ENCODE data around the gene SLC24A1.
A peak's percentile ranks its signal among the peaks of the same experiment; 100 is the strongest.

SLC24A1 gene

DNA sequence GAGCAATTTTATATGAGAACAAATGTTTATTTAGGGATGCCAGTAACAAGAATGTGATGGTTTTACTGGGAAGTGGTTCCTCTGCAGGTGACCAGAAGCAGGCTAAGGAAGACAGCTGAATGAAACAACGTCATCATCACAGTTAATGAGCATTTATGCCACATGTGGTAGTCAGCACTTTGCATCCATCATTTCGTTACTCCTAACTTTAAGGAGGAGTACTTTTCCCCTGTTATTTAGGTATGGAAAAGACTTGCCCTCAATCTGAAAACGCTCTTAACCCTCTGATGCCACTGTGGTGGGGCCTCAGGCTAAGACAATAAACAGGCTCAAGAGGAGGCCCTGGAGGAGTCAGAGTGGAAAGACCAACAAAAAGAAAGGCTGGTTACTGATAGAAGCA lies 42.0 kb upstream of the SLC24A1 start (continued):
- TF ChIP-seq ZIC2 (tag by site-specific recombination; IDR thresholded peaks at IDR 0.05) (peak; percentile 71), ZNF366 (tag by site-specific recombination; conservative IDR thresholded peaks at IDR 0.05) (0 out of 2 replicates have a peak, but pooled peaks have one; percentile 5), ZNF560 (tag by site-specific recombination; IDR thresholded peaks at IDR 0.05; ENCODE audit: borderline replicate concordance) (no peak), ZBTB7A (tag by site-specific recombination; IDR thresholded peaks at IDR 0.05; ENCODE audit: low read depth) (no peak), ZNF704 (tag by site-specific recombination; IDR thresholded peaks at IDR 0.05) (no peak), ZBTB21 (tag by site-specific recombination; IDR thresholded peaks at IDR 0.05) (peak; percentile 41; the same call in 1 of the 2 replicates), ZNF292 (tag by site-specific recombination; IDR thresholded peaks at IDR 0.05; ENCODE audit: borderline replicate concordance, low read depth) (no peak), ZNF132 (tag by site-specific recombination; IDR thresholded peaks at IDR 0.05; ENCODE audit: borderline replicate concordance) (no peak), ZNF114 (tag by site-specific recombination; IDR thresholded peaks at IDR 0.05) (no peak), ZBTB48 (tag by site-specific recombination; IDR thresholded peaks at IDR 0.05) (no peak), ZNF223 (tag by site-specific recombination; IDR thresholded peaks at IDR 0.05) (no peak), ZNF138 (tag by site-specific recombination; IDR thresholded peaks at IDR 0.05; ENCODE audit: borderline replicate concordance) (no peak), ZNF146 (tag by site-specific recombination; IDR thresholded peaks at IDR 0.05) (no peak), ZNF239 (tag by site-specific recombination; IDR thresholded peaks at IDR 0.05) (no peak), SP3 (tag by site-specific recombination; IDR thresholded peaks at IDR 0.05) (no peak), ZNF776 (tag by site-specific recombination; IDR thresholded peaks at IDR 0.05; ENCODE audit: borderline replicate concordance) (no peak), ZBTB17 (tag by site-specific recombination; IDR thresholded peaks at IDR 0.05) (peak; percentile 54), ZNF302 (tag by site-specific recombination; IDR thresholded peaks at IDR 0.05; ENCODE audit: low read depth) (no peak), ZNF596 (tag by site-specific recombination; IDR thresholded peaks at IDR 0.05) (no peak), ZNF580 (tag by site-specific recombination; IDR thresholded peaks at IDR 0.05) (no peak)
- TF ChIP-seq, protein P1, sequence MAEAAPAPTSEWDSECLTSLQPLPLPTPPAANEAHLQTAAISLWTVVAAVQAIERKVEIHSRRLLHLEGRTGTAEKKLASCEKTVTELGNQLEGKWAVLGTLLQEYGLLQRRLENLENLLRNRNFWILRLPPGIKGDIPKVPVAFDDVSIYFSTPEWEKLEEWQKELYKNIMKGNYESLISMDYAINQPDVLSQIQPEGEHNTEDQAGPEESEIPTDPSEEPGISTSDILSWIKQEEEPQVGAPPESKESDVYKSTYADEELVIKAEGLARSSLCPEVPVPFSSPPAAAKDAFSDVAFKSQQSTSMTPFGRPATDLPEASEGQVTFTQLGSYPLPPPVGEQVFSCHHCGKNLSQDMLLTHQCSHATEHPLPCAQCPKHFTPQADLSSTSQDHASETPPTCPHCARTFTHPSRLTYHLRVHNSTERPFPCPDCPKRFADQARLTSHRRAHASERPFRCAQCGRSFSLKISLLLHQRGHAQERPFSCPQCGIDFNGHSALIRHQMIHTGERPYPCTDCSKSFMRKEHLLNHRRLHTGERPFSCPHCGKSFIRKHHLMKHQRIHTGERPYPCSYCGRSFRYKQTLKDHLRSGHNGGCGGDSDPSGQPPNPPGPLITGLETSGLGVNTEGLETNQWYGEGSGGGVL (tag by site-specific recombination; IDR thresholded peaks at IDR 0.05): no peak
- TF ChIP-seq, protein P2, sequence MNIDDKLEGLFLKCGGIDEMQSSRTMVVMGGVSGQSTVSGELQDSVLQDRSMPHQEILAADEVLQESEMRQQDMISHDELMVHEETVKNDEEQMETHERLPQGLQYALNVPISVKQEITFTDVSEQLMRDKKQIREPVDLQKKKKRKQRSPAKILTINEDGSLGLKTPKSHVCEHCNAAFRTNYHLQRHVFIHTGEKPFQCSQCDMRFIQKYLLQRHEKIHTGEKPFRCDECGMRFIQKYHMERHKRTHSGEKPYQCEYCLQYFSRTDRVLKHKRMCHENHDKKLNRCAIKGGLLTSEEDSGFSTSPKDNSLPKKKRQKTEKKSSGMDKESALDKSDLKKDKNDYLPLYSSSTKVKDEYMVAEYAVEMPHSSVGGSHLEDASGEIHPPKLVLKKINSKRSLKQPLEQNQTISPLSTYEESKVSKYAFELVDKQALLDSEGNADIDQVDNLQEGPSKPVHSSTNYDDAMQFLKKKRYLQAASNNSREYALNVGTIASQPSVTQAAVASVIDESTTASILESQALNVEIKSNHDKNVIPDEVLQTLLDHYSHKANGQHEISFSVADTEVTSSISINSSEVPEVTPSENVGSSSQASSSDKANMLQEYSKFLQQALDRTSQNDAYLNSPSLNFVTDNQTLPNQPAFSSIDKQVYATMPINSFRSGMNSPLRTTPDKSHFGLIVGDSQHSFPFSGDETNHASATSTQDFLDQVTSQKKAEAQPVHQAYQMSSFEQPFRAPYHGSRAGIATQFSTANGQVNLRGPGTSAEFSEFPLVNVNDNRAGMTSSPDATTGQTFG (tag by site-specific recombination; IDR thresholded peaks at IDR 0.05; ENCODE audit: borderline replicate concordance): no peak
- TF ChIP-seq, protein P3, sequence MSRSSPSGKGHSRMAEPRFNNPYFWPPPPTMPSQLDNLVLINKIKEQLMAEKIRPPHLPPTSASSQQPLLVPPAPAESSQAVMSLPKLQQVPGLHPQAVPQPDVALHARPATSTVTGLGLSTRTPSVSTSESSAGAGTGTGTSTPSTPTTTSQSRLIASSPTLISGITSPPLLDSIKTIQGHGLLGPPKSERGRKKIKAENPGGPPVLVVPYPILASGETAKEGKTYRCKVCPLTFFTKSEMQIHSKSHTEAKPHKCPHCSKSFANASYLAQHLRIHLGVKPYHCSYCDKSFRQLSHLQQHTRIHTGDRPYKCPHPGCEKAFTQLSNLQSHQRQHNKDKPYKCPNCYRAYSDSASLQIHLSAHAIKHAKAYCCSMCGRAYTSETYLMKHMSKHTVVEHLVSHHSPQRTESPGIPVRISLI (tag by site-specific recombination; IDR thresholded peaks at IDR 0.05): no peak
- TF ChIP-seq, protein P4, sequence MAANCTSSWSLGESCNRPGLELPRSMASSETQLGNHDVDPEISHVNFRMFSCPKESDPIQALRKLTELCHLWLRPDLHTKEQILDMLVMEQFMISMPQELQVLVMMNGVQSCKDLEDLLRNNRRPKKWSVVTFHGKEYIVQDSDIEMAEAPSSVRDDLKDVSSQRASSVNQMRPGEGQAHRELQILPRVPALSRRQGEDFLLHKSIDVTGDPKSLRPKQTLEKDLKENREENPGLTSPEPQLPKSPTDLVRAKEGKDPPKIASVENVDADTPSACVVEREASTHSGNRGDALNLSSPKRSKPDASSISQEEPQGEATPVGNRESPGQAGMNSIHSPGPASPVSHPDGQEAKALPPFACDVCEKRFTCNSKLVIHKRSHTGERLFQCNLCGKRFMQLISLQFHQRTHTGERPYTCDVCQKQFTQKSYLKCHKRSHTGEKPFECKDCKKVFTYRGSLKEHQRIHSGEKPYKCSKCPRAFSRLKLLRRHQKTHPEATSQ (tag by site-specific recombination; IDR thresholded peaks at IDR 0.05): no peak
- TF ChIP-seq, protein P5, sequence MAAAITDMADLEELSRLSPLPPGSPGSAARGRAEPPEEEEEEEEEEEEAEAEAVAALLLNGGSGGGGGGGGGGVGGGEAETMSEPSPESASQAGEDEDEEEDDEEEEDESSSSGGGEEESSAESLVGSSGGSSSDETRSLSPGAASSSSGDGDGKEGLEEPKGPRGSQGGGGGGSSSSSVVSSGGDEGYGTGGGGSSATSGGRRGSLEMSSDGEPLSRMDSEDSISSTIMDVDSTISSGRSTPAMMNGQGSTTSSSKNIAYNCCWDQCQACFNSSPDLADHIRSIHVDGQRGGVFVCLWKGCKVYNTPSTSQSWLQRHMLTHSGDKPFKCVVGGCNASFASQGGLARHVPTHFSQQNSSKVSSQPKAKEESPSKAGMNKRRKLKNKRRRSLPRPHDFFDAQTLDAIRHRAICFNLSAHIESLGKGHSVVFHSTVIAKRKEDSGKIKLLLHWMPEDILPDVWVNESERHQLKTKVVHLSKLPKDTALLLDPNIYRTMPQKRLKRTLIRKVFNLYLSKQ (tag by site-specific recombination; IDR thresholded peaks at IDR 0.05; ENCODE audit: borderline replicate concordance): no peak
